HepG2 (cell line): Measurements from ENCODE around the gene ZNF714.

Experiments
- CTCF ChIP-seq: sonication (generic); formaldehyde crosslinking; IDR thresholded peaks from 2 replicates; pipeline ENCODE4 v1.5.0; 2020; ENCODE audit warnings: mild to moderate bottlenecking, missing genetic modification reagents, moderate library complexity
- JUND ChIP-seq: sonication (generic); formaldehyde crosslinking; IDR thresholded peaks from 2 replicates; pipeline ENCODE4 v1.8.0; 2022; ENCODE audit warnings: mild to moderate bottlenecking, missing genetic modification reagents
- KLF6 ChIP-seq: IDR thresholded peaks from 2 replicates; pipeline ENCODE4 v1.8.0; 2016; ENCODE audit warnings: missing biosample characterization, missing genetic modification reagents
- POLR2A ChIP-seq, 2 experiments: IDR thresholded peaks; 2 replicates each; pipeline ENCODE4 v1.6.1; 2011; ENCODE audit warnings: low read depth in 2 of 2, low read length in 2 of 2, mild to moderate bottlenecking in 1 of 2, moderate library complexity in 1 of 2; ENCODE audit not compliant: insufficient read depth in 1 of 2
- PREB ChIP-seq: sonication (generic); formaldehyde crosslinking; IDR thresholded peaks from 2 replicates; pipeline ENCODE4 v1.4.0; 2020; ENCODE audit warnings: missing genetic modification reagents
- RFX5 ChIP-seq: IDR thresholded peaks from 2 replicates; pipeline ENCODE4 v1.6.1; 2011; ENCODE audit warnings: low read depth, low read length, improper control_type of control experiment
- USF2 ChIP-seq, 2 experiments: sonication (generic) in 1 of 2; formaldehyde crosslinking in 1 of 2; IDR thresholded peaks; 2 replicates each; pipeline versions ENCODE4 v1.5.1 to v1.6.1; 2011 to 2020; ENCODE audit warnings: borderline replicate concordance in 1 of 2, low read depth in 1 of 2, low read length in 1 of 2, mild to moderate bottlenecking in 1 of 2, missing genetic modification reagents in 1 of 2, moderate library complexity in 1 of 2
- ZBTB34 ChIP-seq: sonication (generic); formaldehyde crosslinking; IDR thresholded peaks from 2 replicates; pipeline ENCODE4 v1.8.0; 2022; ENCODE audit warnings: mild to moderate bottlenecking, missing genetic modification reagents
- ZHX2 ChIP-seq, 2 experiments: sonication (generic) in 1 of 2; formaldehyde crosslinking in 1 of 2; IDR thresholded peaks; 2 replicates each; pipeline versions ENCODE4 v1.6.1 to v1.9.0; 2014 to 2022; ENCODE audit warnings: antibody characterized with exemption in 1 of 2, borderline replicate concordance in 1 of 2, inconsistent platforms in 1 of 2, low read depth in 1 of 2, missing genetic modification reagents in 1 of 2
- ZNF790 ChIP-seq: sonication (generic); formaldehyde crosslinking; IDR thresholded peaks from 2 replicates; pipeline ENCODE4 v1.8.0; 2022; ENCODE audit warnings: missing genetic modification reagents, mild to moderate bottlenecking, borderline replicate concordance

- TF ChIP-seq JUND (CRISPR knock-in tag) (no peak), CTCF (CRISPR knock-in tag) (no peak), ZBTB34 (CRISPR knock-in tag) (no peak), USF2 (IDR thresholded peaks at IDR 0.05; ENCODE audit: low read depth, low read length) (no peak), USF2 (CRISPR knock-in tag; IDR thresholded peaks at IDR 0.05; ENCODE audit: borderline replicate concordance) (no peak), RFX5 (no peak), POLR2A (IDR thresholded peaks at IDR 0.05; ENCODE audit: insufficient read depth in 1 of 2, low read depth in 2 of 2, low read length in 2 of 2) (no peak), PREB (CRISPR knock-in tag) (no peak), ZNF790 (CRISPR knock-in tag) (no peak), KLF6 (CRISPR knock-in tag) (no peak), ZHX2 (IDR thresholded peaks at IDR 0.05; ENCODE audit: low read depth) (no peak), ZHX2 (CRISPR knock-in tag; IDR thresholded peaks at IDR 0.05; ENCODE audit: borderline replicate concordance) (no peak)
These were observed 5.9 kb downstream of the ZNF714 start for GRCh38 chr19:21087871-21088270.
